ENCODE data around the gene CCNA2.

Gene CCNA2

DNA sequence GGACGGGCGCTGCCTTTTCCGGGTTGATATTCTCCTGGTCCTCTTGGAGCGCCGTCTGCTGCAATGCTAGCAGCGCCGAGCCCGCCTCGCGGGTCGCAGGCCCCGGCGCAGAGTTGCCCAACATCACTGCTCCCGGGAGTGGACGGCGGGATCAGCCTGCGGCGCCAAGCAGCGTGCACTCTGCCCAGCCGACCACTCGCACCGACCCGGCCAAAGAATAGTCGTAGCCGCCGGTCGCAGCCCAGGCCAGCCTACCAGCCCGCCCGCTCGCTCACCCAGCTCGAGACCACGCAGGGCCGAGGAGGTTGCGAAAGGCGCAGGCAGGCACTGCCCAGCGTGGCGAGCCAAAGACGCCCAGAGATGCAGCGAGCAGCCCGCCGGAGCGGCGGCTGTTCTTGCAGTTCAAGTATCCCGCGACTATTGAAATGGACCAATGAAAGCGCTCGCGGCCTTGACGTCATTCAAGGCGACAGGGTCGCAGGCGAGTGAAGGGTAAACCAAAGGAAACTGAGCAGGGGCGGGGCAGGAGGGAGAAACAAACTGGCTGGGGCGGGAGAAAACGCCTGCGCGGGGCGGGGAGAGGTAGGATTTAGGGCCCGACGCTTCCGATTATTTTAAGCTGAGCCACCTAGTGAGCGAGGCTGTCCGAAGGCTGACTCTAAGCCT lies at the start of gene CCNA2:
CCNA2 (minus strand) TSS at position 379 of the 666 bp plus-strand sequence; CDS start at position 124, 255 bp downstream.
- peak; percentile 82 for FAIRE-seq

GRCh38 chr4:121869841-121870822 lies 46.4 kb upstream of the CCNA2 start, which contains the start of gene BBS7:
BBS7 (minus strand) TSS chr4:121870474; CDS start chr4:121870313, 161 bp downstream.
- peak; percentile 98 for FAIRE-seq

GRCh38 chr4:121863799-121864198 lies 40.1 kb upstream of the CCNA2 start:
- no peak for FAIRE-seq

GRCh38 chr4:121861426-121861825 lies 37.7 kb upstream of the CCNA2 start:
- no peak for FAIRE-seq

GRCh38 chr4:121860121-121860520 lies 36.4 kb upstream of the CCNA2 start:
- no peak for FAIRE-seq

- no peak for FAIRE-seq
Observed at GRCh38 chr4:121851354-121851753, 27.7 kb upstream of the CCNA2 start.

- FAIRE-seq, result no peak
Observed at GRCh38 chr4:121846662-121847061, 23.0 kb upstream of the CCNA2 start.

DNA sequence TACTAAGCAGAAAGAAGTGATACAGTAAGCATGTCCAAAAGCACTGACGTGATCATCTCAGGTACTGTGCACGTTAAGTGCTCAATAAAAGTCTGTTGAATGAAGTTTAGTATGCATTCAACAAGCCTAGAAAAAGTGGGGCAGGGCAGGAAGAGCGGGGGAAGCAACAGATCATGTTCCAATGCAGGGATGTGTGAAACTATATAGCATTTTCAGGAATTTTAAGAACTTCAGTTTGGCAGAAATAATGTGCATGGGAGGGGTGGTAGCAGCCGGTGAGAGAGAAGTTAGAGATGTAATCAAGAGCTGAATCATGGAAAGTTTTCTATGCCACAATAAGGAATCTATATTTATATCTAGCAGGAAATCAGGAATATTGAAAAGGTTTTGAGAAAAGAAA lies 19.2 kb upstream of the CCNA2 start:
- no peak for FAIRE-seq

DNA sequence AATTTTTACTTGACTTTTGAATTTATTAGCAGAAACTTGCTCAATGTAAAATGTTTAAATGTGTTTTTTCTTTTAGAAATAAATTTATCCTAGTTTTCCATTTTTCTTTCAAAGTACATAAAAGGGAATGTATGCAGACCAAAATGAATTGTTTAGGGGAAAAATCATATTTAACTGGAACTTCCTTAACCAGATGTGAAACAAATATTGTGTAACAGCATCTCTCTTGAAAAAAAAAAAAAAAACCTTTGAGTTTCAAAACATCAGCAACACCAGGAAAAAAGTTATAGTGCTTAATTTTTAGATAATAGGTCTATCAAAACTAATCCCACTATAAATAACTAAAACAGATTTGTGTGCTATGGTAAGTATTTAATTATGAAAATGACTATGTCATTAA lies 14.5 kb upstream of the CCNA2 start:
- peak; percentile 37 for FAIRE-seq

GRCh38 chr4:121829511-121829910 lies 5.8 kb upstream of the CCNA2 start:
- no peak for FAIRE-seq

GRCh38 chr4:121827853-121828252 lies 4.2 kb upstream of the CCNA2 start:
- no peak for FAIRE-seq

DNA sequence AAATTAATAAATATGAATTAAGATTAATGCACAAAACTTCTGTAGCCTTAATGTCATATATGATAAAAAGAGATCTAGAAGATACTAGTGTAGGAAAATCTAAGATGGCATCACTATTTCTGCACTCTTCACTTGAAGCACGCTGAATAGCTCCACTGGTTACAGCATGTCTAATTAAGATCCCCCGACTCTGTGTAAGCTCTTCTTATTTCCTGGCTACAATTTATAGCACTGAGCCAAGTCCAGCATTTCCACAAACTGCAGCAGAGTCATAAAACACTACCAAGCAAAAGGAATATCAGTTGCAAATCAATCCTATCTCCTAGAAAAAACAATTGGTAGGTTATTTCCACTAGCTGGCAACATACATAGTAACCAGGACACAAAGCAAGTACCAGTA lies 1.3 kb upstream of the CCNA2 start:
- FAIRE-seq, result no peak

DNA sequence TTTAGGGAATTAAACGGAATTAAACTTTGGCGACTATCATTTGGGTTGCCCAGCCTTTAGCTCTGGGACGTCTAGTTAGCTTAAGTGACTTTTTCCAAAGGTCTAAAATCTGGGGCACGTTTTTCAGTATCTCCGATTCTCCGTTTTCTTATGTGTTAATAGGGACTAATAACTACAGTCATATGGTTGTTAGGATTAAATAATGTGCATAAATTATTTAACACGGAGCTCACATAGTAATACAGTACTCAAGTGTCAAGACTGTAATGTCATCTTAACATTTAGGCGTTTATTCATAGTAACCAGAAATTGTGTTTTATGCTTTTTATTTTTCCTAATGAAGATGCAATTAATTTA lies 466 bp upstream of the CCNA2 start:
- no peak for FAIRE-seq

GRCh38 chr4:121822796-121823504 lies 733 bp downstream of the CCNA2 start:
- no peak for FAIRE-seq

DNA sequence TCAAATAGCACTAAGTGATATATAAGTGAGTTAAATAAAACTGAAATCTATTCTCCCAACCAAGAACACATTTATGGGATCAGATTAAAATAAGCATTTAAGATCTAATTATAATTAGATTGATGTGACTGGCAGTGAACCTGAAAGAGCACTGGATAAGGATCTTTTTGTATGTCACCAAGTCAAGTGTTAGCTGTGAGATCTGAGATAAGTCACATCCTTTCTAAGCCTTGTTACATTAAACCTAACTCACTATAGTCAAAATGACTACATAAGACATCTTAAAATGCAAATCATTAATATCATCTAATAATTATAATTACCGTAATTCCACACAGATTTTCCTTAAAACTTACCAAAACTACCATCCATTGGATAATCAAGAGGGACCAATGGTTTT lies 1.6 kb downstream of the CCNA2 start:
- no peak for FAIRE-seq

DNA sequence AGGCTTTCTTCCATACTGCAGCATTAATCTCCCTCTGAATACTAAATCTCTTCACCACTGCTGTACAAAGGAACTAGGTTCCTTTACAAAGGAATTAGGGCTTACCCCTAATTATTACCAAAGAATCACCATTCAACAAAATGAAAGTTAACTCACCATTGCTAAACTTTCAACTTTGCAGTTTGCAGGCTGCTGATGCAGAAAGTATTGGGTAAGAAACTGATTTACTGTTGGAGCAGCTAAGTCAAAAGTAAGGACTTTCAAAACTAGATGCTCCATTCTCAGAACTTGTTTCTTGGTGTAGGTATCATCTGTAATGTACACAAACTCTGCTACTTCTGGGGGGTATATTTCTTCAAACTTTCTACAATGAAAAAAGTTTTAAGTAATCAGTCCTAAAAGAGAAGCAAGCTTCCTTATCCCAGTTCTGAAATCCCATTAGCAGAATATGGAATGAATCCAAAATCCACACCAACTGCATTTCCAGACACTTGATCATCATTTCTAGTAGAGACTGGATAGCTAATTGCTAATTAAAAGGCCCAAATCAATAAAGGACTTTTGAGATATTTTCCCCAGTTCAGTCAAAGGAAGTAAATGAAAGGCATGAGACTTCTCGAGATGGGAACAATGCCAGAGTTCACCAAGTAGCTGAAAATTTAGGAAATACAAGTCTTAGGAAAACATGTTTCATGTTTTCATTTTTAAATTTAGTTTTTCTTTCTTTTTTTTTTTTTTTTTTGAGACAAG lies 4.3 kb downstream of the CCNA2 start:
- FAIRE-seq, result no peak

- FAIRE-seq, result no peak
Observed at GRCh38 chr4:121818215-121818614, 5.5 kb downstream of the CCNA2 start.

GRCh38 chr4:121817701-121818100 lies 6.0 kb downstream of the CCNA2 start:
- FAIRE-seq, result no peak

- FAIRE-seq, result no peak
Observed at GRCh38 chr4:121817006-121817405, 6.7 kb downstream of the CCNA2 start.

GRCh38 chr4:121814756-121815155 lies 8.9 kb downstream of the CCNA2 start:
- no peak for FAIRE-seq

DNA sequence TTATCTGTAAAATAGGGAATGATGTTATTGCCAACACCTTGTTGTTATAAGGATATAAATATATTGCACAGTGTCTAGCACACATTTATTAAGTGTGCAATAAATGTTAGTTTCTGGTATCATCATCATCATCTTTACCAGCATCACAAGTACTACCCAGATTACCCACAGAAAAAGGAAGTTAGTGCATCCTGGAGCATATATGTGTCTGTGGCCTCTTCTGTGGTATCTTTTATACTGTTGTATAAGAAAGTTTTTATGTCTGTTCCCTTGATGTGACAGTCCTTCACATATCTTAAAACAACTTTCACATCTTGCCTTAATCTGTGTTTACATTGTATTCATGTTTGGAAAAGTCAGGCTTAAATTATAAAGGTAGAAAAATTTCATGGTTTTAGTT lies 12.6 kb downstream of the CCNA2 start:
- no peak for FAIRE-seq

DNA sequence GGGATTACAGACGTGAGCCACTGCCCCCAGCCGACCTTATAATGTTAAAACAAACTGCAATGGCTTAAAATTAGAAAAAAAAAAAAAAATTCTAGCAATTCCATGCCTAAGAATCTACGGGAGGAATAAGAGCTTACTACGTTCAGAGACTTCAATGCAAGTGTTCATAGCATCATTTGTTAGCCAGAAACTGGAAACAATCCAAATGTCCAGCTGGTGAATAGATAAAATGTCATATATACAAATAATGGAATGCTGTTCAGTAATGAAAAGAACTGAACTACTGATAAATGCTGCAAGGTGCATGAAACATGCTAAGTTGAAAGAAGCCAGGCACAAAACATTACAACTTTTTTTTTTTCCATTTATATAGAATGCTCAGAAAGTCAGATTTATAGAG lies 17.3 kb downstream of the CCNA2 start:
- FAIRE-seq, result no peak

DNA sequence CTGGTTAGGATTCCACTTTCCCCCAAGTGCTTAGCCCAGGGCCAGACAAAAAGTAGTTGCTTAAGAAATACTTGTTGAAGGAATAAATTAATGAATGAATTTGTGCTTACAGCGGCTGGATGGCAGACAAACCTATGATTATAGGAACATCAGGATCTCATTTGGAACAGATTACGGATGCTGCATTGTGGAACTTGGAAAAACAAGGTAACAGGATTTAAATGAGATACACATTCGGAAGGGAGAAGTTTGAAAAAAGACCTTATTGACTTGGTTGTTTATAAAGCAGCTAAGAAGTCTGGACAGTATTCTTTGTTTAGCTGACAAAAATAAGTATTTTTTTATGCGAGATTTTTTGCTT lies 22.0 kb downstream of the CCNA2 start:
- no peak for FAIRE-seq
